ENCODE data around the gene SDF4.

Gene SDF4, protein sequence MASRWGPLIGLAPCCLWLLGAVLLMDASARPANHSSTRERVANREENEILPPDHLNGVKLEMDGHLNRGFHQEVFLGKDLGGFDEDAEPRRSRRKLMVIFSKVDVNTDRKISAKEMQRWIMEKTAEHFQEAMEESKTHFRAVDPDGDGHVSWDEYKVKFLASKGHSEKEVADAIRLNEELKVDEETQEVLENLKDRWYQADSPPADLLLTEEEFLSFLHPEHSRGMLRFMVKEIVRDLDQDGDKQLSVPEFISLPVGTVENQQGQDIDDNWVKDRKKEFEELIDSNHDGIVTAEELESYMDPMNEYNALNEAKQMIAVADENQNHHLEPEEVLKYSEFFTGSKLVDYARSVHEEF

DNA sequence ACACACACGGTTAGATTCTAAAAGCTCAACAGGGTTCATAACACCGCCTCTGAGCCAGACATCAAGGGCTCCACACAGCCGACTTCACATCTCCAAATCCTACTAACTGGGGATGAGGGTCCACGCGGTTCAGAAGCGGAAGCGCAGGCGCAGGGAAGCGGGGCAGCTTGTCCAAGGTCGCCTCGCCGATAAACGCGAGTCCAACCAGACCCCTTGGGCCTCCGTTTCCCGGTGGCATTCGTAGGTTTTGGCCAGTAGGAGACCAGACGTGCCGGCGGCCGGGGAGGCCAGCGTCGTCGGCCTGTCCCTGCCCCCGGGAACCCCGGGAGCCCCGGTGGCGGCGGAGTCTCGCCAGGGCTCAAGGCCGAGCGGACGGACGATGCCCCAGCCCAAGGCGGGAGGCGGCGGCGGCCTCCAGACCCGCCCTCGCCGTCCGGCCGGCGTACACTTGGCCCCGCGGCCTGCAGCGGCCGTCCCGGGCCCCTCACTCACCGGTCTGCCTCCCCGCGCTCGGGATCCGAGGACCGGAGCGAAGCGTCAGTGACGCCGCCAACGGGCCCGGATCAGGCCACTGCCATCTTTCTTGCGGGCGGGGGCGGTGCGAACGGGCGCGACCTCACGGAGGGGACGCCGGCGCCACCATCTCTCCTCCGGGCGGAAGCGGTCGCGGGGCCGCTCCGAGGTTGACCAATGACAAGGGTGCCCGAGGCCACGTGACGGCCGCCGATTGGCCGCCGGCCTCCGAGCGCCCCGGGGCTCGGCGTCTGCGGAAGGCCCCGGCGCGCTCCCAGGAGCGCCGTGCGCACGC, at the start of gene SDF4:
Gene SDF4, minus strand, starts transcription at position 602 of the 808 bp plus-strand sequence. CDS start 3,229 bp downstream, outside the sequence.
- DNase-seq: peak; percentile 89

DNA sequence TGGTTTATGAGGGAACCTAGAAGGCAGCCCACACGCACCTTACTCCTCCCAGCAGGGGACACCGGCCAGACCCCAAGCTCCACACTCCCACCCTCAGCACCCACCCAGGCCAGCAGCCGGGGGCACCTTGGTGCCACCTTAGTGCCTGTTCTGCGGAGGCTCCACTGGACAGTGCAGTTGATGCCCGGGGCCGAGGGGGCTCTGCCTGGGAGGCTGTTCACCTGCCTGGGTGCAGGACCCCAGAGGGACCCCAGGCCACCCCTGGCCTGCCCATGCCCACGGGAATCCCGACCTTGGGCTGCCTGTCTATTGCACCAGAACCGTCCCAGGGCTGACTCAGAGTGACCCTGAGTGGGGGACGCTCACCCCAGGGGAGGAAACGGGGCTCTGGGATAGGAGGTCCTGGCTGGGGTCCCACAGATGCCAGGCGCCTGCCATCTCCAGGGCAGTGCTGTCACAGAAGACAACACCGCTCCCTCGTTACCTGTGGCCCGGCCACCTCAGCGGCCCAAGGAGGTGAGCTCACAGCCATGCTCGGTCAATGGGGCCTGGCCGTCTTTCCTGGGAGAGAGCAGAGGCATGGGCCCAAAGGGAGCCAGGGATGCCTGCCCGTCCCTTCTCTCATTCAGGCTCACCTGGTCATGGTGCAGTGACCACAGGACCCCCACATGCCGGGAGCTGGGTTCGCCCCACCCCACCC, 49.1 kb upstream of the SDF4 start:
- no peak for DNase-seq

DNA sequence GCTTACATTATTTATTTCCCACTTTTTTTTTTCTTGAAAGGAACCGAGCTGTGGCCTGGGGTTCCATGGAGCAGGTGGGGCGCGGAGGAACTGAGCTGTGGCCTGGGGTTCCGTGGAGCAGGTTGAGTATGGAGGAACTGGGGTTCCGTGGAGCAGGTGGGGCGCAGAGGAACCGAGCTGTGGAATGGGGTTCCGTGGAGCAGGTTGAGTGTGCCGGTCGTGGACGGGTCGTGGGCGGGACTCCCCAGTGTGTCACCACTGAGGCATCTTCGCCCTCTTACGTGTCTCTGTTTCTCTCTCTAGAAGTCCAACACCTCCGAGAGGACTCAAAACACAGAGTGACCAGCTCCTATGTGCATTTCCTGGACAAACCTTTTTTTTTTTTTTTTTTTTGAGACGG, 47.2 kb upstream of the SDF4 start:
- DNase-seq: no peak

DNA sequence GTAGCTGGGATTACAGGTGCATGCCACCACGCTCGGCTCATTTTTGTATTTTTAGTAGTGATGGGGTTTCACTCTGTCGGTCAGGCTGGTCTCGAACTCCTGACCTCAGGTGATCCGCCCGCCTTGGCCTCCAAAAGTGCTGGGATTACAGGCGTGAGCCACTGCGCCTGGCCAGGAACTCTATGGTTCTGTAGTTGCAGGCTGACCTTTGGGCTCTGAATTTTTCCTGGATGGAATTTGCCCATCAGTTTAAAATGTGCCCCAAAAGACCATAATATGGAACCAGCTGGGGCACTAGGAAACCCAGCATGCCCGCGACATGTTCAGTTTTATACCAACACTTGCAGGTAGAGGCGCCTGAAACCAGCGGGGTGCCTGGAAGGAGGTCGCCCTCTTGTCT, 46.8 kb upstream of the SDF4 start:
- no peak for DNase-seq

DNA sequence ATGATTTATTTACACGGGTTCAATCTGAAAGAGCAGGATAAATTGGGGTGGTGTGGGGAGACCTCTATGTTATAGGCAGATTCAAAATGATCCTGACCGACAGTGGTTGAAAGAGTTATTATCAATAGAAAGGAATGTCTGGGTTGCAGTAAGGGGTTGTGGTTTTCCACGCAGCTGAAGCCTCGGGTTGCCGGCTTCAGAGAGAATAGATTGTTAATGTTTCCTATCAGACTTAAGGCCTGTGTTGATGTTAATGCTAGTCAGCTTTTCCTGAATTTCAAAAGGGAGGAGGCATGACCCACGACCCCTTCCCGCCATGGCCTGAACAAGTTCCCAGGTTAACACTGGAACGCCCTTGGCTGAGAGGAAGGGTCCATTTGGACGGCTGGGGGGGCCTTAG, 44.0 kb upstream of the SDF4 start:
- no peak for DNase-seq

DNA sequence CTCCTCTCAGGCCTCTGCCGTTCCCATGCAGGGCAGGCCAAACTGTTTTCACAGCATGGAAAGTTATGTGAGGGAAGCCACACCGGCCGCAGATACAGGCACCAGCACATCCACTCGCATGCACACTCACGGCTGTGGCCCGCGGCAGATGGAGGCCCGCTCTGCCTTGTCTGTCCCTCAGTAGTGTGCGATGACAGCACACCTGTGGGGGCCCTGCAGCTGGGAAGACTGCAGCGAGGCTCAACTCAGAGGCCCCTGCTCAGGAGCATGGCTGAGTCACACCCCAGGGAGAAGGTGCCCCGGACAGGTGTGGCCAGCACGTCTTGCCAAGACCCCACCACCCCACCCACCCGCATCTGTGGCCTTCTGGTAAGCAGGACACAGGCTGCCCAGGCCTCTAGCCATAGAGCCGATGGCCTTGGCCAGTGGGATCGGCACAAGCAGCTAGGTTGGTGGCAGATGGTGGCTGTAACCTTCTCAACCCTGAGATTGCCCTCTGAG, 43.2 kb upstream of the SDF4 start:
- no peak for DNase-seq

DNA sequence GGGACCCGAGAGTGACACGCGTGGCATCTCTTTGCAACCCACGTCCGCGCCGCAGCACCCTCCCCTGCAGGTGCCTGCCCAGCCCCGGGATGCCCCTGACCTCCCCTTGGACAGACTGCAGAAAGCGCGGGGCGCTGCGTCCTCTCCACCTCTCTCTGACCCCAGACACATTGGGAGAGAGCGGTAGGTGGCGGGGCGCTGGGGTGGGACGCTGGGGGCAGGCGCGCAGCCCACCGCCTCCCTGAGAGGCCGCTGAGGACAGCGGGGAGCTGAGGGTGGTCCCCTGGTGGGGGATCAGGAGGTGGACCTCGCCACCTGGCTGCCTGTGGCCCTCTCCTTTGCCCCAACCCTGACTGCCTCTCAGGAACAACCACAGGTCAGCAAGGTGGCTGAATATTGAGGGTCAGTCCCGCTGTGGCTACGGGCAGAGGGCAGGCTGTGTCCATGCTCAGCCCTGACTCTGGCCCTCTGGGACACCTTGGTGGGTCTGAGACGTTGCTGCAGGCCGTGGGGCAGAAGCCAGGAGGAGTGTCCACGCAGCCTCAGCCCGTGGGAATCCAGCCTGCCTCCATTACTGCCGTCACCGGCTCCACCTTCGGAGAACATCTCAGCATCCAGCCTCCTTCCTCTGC, 42.6 kb upstream of the SDF4 start:
- DNase-seq: no peak

DNA sequence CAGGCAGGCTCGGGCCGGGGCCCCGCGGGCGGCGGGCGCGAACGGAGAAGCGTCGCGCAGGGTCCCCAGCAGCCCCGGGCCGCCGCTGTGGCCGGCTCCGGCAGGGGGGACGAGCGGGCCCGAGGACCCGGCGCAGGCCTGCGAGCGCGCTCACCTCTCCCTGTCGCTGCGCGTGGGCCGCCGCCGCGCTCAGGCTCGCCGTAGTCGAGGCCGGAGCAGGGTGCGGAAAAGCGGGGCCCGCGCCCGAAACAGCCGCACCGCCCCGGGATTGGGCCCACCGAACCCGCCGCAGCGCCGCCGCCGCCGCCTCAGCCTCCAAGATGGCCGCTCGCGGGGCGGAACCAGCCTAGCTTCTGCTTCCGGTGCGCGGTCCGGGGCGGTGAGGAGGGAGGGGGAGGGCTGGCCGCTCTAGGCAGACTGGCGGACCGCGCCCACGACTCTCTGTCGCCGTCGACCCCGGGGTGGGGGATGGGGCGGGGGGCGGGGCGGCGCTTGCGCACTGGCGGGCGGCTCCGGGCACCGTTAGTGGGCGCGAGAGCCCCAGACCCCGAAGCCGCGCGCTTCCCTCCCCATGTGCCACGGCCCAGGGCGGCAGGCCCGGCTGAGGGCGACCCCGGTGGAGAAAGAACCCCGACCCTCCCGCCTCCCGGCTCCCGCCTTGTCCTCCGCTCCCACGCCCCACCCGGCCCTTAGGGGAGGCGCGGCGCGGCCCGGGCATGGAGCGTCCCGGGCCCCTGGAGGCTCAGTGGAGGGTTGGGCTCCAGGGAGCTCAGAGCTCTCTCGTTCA, 41.9 kb upstream of the SDF4 start, which contains the start of gene UBE2J2:
Gene UBE2J2, minus strand, starts transcription at position 343 of the 787 bp plus-strand sequence. CDS start 5,862 bp downstream, outside the sequence.
- peak; percentile 73 for DNase-seq

DNA sequence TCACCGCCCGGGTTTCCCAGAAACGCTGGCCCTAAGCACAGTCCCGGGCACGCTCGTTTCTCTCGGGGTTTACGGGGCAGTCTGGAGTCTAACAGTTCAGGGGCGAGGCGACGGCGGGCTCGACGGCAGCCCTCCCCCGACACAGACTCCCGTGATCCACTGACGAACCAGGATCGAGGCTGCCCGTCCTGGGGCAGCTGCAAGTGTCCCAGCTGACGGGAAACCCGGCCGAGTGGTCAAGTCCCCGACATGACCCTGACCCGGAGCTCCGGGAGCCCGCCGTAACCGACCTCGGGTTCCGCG, 41.4 kb upstream of the SDF4 start:
- DNase-seq: no peak

DNA sequence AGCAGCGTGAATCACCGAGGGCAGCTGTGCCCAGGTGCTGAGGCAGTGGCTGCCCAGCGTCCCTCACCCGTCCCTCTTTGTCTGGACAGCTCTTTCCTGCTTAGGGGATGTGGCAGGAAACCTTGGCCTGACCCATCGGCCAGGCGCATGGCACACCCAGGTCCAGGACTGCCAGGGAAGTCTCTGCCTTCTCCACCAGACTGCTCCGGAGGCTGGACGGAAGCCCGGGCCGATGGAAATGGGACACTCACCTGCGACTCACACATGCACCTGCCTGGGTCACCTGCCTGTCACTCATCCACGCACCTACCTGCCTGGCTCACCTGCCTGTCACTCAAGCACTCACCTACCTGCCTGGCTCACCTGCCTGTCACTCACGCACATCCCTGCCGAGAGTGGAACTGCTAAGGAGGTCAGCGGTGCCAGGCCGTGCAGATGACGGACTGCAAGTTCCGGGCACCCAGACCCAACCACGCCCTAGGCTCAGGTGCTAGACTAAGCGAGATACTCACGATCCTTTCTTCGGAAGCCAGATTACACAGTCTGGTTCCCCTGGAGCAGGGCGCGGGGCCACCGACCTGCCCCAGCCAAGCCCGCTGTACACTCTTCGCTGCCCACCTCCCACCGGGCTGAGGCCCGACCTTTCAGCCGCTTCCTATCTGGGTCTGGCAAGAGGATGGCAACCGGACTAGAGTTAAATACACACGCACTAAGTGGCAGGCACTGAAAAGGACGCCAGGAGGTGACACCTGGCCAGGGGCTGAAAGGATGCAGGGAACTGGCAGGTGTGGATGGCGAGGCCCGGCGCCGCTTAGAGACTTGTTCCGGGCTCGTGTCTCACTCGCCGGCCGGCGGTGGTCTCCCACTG, 40.8 kb upstream of the SDF4 start:
- DNase-seq: no peak

DNA sequence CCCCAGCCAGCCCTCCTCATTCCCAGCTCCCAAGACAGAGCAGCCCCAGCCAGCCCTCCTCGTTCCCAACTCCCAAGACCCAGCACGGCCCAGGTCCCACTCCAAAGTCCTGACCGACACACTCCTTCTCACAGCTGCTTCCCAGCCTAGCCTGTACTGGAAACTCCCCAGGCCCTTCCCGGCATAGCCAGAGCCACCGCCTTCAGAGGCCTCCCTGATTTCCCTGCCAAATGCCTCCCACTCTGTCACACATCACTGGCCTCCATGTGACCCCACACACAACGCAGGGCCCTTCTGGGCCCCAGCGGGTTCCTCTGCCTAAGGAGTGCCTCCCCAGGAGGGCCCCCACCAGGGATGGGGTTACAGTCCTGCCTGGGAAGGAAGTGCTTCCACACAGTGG, 39.0 kb upstream of the SDF4 start:
- no peak for DNase-seq

DNA sequence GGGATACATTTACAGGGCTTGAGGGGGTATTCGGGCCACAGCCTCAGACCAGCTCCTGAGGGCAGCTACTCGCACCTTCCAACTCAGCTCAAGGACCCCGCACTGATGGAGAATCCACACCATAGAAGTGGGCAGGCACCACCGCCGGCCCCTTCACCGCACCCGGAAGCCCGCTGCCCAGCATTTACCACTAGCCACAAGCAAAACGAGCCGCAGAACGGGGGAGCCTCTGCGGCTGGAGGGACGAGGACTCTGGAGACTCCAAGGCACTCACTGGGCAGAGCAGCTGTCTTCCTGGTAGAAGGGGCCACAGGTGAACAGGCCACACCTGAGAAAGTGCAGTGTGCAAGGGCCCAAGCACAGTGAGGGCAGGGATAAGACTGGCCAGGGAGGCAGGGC, 36.5 kb upstream of the SDF4 start:
- no peak for DNase-seq

DNA sequence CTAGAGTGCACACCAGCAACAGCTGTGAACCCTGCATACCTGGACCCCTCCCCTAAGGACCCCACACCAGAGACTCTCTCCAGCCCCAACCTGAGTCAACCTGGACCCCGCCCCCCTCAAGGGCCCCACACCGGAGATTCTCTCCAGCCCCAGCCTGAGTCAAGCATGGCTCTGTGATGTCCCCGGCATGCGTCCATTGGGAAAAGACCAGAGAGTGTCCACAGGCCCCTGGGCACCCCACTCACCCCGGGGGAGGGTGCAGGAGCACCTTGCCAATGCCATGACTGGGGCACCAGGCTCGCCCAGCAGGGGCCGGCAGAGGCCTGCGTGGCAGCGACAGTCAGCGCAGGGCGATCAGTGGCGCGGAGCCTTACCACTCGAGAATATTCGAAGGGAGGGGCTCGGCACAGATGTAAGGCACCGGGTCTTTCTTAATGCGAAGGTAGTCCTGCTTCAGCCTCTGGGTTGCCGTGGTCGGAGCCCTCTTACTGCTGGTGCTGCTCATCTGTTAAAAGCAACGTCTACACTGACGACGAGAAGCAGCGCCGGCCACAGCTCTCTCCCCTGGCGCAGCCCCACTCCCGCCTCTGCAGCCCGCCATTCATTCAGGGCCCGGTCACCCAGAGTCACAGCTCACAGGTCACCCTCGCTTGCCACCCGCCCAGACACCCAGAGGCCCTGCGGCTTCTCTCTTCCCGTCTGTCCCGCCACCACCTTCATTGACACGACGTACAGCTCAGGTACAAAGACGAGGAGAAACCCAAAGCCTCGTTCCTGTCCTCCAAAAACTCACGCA, 35.9 kb upstream of the SDF4 start:
- DNase-seq: no peak

DNA sequence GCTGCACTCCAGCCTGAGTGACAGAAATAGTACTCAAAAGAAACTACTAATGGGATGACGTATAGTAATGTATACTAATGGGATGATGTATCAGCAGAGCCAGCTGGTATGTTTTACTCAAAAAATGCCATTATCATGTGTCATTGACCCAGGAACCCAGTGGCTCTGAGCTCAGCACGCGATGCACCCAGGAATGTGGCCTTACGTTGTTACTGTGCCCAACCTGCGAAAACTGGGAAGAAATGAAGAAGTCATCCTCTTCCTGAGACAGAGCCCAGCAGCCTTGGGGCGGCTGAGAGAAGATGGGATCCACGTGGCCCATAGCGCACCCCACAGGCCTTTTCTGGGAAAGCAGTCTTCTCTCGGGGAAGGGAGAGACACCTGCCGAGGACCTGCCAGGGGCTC, 33.1 kb upstream of the SDF4 start:
- DNase-seq: no peak

DNA sequence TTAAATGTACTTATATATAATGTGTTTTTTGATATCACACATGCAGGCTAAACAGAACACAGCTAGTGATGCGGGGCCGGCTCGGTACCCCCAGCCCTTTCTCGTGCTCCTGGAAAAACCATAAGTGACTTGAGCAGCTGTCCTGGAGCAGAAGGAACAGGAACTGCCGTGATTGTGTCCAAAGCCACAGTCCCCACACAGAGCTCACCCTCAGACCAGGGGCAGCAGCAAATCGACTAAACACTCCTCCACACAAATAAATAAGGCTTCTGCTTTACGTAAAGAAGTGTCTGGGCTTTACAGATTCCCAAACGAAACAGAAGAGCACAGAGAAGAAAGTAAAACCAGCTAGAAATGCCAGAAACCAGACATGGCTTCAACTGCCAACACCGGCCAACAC, 32.2 kb upstream of the SDF4 start:
- DNase-seq: no peak

DNA sequence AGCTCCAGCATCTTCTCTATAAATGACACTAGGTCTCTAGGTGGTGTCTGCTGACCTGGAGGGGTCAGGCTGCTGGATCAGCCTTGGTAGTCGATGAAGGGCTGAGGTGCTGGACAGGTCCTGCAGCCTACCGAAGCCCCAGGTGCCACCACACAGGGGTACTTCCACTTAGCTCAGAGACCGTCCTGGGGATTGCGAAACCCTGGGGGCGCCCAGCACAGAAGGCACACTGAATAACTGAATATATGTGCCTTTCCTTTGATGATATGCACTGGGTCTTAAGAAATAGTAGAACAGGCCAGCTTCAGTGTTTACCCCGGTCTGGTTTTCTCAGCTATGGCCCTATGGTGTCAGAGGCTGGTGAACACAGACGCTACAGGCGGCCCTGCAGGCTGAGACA, 31.0 kb upstream of the SDF4 start:
- DNase-seq: no peak

DNA sequence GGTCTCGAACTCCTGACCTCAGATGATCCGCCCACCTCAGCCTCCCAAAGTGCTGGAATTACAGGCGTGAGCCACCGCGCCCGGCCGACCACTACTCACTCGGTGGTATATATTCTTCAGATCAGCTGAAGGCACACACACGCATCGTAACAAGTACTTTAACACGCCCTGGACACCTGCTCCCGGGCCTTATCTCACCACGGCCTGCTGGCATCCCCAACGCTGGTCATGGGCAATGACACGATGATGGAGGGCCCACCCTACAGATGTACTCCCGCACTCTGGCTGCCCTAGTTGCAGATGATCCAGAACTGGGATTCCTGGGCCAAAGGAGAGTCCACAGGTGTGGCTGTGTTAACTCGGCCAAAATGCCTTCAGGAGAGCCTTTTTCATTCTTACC, 30.3 kb upstream of the SDF4 start:
- DNase-seq: no peak

DNA sequence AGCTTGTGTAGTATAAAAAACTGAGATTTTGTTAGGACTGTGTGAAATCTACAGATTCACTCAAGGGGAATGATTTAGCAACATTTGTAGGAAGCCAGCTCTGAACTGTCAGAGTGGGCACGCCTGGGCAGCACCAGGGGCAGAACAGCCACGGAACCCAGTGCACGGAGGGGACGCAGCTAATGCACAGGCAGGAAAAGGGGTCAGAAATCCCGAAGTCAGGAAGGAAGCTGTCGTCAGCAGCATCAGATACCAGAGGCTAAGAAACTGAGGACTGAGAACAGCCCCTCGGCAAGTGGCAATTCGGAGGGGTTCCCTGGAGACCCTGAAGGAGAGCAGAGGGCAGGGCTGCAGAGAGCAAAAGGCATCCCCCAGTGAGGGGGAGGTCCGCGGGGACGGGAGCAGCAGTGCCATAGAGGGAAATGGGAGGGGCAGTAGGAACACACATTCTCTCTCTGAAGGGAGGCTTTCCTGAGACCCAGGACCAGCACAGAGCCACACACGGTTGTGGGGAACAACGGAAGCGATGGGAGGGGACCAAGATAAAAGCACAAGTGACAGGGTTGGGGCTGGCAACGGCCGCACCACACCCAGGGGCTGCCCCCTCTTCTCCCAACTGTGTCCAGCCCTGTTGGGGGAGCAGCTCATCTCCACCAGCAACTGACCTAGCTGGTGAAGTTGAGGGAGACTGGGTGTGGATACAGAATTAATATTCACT, 29.2 kb upstream of the SDF4 start:
- no peak for DNase-seq

DNA sequence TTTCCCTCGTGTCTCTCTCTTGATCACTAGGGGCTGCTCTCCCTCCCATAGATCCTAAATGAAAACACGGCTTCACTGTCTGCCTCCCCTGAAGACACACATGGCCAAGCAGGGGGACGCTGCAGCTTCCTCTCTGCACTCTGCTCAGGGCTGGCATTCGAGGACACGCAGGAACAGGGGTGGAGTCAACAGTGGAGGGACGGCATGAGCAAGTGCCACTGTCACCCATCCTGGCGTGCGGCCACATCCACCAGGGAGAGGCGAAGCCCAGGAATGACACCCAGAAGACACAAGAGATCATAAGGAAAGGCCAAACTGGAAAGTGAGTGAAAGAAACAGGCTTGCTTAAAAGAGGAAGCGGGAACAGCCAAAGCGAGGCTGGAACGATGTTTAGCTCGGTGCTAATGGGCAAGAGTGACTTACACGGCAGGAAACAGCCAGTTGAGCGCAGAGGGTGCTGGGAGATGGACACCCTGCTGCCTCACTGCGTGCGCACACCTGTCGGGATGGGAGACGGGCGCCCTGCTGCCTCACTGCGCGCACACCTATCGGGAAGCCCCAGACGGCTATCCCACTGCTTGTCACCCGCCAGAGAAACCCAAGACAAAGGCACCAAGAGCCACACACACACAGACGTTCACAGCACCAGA, 28.3 kb upstream of the SDF4 start:
- DNase-seq: no peak
